ENCODE measurements around the gene ACVR1. TPM values are rescaled to one million over a fixed set of nuclear protein-coding genes. Genes with fewer than 3 reads are reported as not detected.
A peak's percentile ranks its signal among the peaks of the same experiment; 100 is the strongest.

The ACVR1 gene
- total and polyA plus RNA-seq, 2 donors (not counting 3 experiments of a cell fraction or from before 2014, with no cell fraction given), result 24.8 to 33.6 TPM

GRCh38 chr2:157810037-157810436 lies 66.1 kb downstream of the ACVR1 start:
- H3K4me1 ChIP-seq (ENCODE audit: control insufficient read depth, extremely low read depth, insufficient read depth, low read length), result peaks cover 18% of the 10 kb centered on the region
- FAIRE-seq, result no peak
- DNase-seq (ENCODE audit: low read depth, low spot score), result no peak
- dilution Hi-C loops (cut with MboI; ENCODE audit: extremely low pct_ligation_motif_present, low sequenced_read_pairs), result no loop called here
- H3K27ac ChIP-seq (ENCODE audit: insufficient read depth, low read depth, low read length), result no peak overlapping the region
- H4K20me1 ChIP-seq (replicated peaks; ENCODE audit: control insufficient read depth, extremely low read depth, insufficient read depth, low read length), result no peaks in the 10 kb centered on the region
- no peaks in the 10 kb centered on the region for H3K27me3 ChIP-seq (ENCODE audit: control insufficient read depth in 2 of 2, insufficient read depth in 2 of 2, low read length in 2 of 2)
- H3K9me1 ChIP-seq (replicated peaks; ENCODE audit: control insufficient read depth, extremely low read depth, insufficient read depth, low read length), result no peaks in the 10 kb centered on the region
- no peaks in the 10 kb centered on the region for H3K9me3 ChIP-seq (replicated peaks; ENCODE audit: control insufficient read depth, insufficient read depth, low read length)
- no TSS peak for BruUV-seq (replicated peaks)
- no peak overlapping the region for H3K4me2 ChIP-seq (ENCODE audit: insufficient read depth, low read length)
- intact Hi-C loops (cut with micrococcal nuclease), result no loop called here
- no peak overlapping the region for H3K9ac ChIP-seq (replicated peaks; ENCODE audit: extremely low read depth, insufficient read depth, low read length)
- no peaks in the 10 kb centered on the region for H3K36me3 ChIP-seq (ENCODE audit: control insufficient read depth in 2 of 2, extremely low read depth in 1 of 2, insufficient read depth in 2 of 2, low read length in 2 of 2)
- no peaks in the 10 kb centered on the region for H3K79me2 ChIP-seq (ENCODE audit: control insufficient read depth, insufficient read depth, low read length)
- ChIA-PET CTCF (no interaction called here), POLR2A (no interaction called here)
- no peak for TF ChIP-seq MYC (IDR thresholded peaks at IDR 0.05; ENCODE audit: low read depth, low read length)
- H3K4me3 ChIP-seq (replicated peaks in 1 of 3; ENCODE audit: insufficient read depth in 1 of 3, low read depth in 1 of 3, low read length in 3 of 3), result no peak overlapping the region
- H2AFZ ChIP-seq (ENCODE audit: low read depth, low read length), result no peak overlapping the region

GRCh38 chr2:157809212-157809611 lies 66.9 kb downstream of the ACVR1 start:
- intact Hi-C loops (cut with micrococcal nuclease), result no loop called here
- POLR2A ChIA-PET, result no interaction called here
- H3K4me1 ChIP-seq (ENCODE audit: control insufficient read depth, extremely low read depth, insufficient read depth, low read length), result peaks cover 16% of the 10 kb centered on the region
- no peak overlapping the region for H3K4me3 ChIP-seq (replicated peaks in 1 of 3; ENCODE audit: insufficient read depth in 1 of 3, low read depth in 1 of 3, low read length in 3 of 3)
- no peak overlapping the region for H3K4me2 ChIP-seq (ENCODE audit: insufficient read depth, low read length)
- dilution Hi-C loops (cut with MboI; ENCODE audit: extremely low pct_ligation_motif_present, low sequenced_read_pairs), result no loop called here
- H3K27ac ChIP-seq (ENCODE audit: insufficient read depth, low read depth, low read length), result no peak overlapping the region
- H3K9me3 ChIP-seq (replicated peaks; ENCODE audit: control insufficient read depth, insufficient read depth, low read length), result no peaks in the 10 kb centered on the region
- no peaks in the 10 kb centered on the region for H4K20me1 ChIP-seq (replicated peaks; ENCODE audit: control insufficient read depth, extremely low read depth, insufficient read depth, low read length)
- H3K9ac ChIP-seq (replicated peaks; ENCODE audit: extremely low read depth, insufficient read depth, low read length), result no peak overlapping the region
- DNase-seq (ENCODE audit: low read depth, low spot score), result peak; percentile 61
- BruUV-seq (replicated peaks), result no TSS peak
- no peaks in the 10 kb centered on the region for H3K27me3 ChIP-seq (ENCODE audit: control insufficient read depth in 2 of 2, insufficient read depth in 2 of 2, low read length in 2 of 2)
- FAIRE-seq, result peak; percentile 35
- CTCF ChIA-PET, result no interaction called here
- H2AFZ ChIP-seq (ENCODE audit: low read depth, low read length), result no peak overlapping the region
- no peaks in the 10 kb centered on the region for H3K79me2 ChIP-seq (ENCODE audit: control insufficient read depth, insufficient read depth, low read length)
- no peaks in the 10 kb centered on the region for H3K36me3 ChIP-seq (ENCODE audit: control insufficient read depth in 2 of 2, extremely low read depth in 1 of 2, insufficient read depth in 2 of 2, low read length in 2 of 2)
- no peaks in the 10 kb centered on the region for H3K9me1 ChIP-seq (replicated peaks; ENCODE audit: control insufficient read depth, extremely low read depth, insufficient read depth, low read length)
- TF ChIP-seq POLR2A (IDR thresholded peaks at IDR 0.05; ENCODE audit: low read depth, low read length), result no peak
- TF ChIP-seq JUN (IDR thresholded peaks at IDR 0.05; ENCODE audit: borderline replicate concordance, insufficient read depth, insufficient read length, low read depth), result no peak
- no peak for TF ChIP-seq CTCF (IDR thresholded peaks at IDR 0.05; ENCODE audit: extremely low read depth in 1 of 2, insufficient read depth in 1 of 2, low read depth in 1 of 2, low read length in 2 of 2)
- no peak for TF ChIP-seq MYC (IDR thresholded peaks at IDR 0.05; ENCODE audit: low read depth, low read length)
- no peak for TF ChIP-seq MAX (IDR thresholded peaks at IDR 0.05; ENCODE audit: insufficient read depth, insufficient read length)
- no peak for TF ChIP-seq FOS (IDR thresholded peaks at IDR 0.05; ENCODE audit: borderline replicate concordance, insufficient read depth, low read length)
- no peak for TF ChIP-seq GATA2 (IDR thresholded peaks at IDR 0.05; ENCODE audit: insufficient read depth, insufficient read length, low read depth, low read length)
- TF ChIP-seq POLR2AphosphoS5 (IDR thresholded peaks at IDR 0.05; ENCODE audit: insufficient read depth, low read depth, low read length), result no peak
- no peak for TF ChIP-seq EZH2 (IDR thresholded peaks at IDR 0.05; ENCODE audit: borderline replicate concordance, low read depth, low read length, severe bottlenecking)

All from endothelial cell of umbilical vein (primary cell).